HS-5 (cell line): ENCODE data around the gene OGT.
"Not testable (repeated sequence)": the region's sequence is repeated elsewhere in the genome, so short reads cannot be mapped to it uniquely, and the experiment has no call there.

ENCODE experiments used
- DNase-seq: peaks from one replicate; pipeline ENCODE4 v3.0.0-alpha.2; 2012; ENCODE audit warnings: low read depth

The OGT gene

DNA sequence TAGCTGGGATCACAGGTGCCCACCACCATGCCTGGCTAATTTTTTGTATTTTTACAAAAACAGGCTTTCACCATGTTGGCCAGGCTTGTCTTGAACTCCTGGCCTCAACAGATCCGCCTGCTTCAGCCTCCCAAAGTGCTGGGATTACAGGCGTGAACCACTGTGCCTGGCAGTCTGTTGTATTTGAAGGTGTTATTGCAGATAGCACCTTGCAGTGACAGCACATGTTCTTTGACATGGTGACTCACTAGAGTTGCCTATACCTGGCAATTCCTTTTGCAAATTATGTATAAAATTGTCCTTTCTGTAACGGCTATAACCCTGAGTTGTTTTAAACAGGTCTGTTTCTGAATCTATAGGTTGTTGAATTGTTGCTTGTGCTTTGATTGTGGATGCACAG, 7.9 kb downstream of the OGT start:
- DNase-seq, result no peak

DNA sequence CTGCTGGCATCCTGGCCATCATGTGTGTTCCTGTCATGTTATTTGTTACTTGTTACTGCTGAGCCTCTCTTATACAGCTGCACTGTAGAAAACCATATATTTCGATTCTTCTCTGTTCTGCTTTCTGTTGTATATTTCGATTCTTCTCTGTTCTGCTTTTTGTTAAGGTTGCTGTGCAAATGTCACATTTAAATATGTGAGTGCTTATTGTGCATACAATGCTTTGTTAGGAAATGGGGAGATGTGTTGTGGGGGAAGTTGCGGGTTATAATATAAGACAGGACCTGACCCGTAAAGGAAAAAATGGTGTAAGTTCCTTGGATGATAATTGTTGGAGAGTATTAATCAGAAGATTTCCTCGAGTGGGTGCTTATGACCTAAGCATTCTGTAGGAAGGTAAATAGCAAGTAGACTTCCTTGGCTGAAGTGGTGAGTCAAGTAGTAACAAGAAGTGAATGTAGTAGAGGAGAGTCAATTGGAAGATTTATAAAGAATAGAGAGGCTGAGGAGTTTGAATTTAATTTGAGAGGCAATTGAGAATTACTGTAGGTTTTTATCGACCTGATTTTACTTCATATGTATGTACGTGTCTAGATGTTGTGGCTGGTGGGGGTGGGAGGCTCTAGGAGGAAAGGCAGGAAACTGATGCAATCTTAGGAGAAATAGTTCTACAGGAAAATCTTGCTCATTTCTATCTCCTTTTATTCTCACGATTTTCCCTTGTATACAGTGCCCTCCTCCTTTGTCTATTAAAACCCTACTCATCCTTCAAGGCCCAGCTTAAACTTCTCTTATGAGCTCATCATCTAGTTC, 8.5 kb downstream of the OGT start:
- peak; percentile 39 for DNase-seq

DNA sequence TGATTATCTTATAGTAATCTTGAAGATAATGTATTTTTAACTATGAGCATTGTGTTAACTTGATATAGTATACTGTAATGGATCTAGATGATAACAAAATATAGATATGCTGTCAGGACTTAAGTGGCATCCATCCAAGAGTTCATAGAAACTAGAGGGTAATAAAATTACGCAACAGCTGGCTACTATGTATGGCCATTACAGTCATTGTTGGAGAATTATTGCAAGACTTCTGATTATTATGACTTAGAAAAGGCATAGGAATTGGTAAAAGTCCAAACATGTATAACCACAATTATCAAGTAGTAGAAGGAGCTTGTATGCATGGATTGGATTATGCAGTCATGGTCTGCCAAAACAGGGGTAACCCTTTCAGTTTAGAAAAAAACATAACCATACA, 9.5 kb downstream of the OGT start:
- peak; percentile 42 for DNase-seq

DNA sequence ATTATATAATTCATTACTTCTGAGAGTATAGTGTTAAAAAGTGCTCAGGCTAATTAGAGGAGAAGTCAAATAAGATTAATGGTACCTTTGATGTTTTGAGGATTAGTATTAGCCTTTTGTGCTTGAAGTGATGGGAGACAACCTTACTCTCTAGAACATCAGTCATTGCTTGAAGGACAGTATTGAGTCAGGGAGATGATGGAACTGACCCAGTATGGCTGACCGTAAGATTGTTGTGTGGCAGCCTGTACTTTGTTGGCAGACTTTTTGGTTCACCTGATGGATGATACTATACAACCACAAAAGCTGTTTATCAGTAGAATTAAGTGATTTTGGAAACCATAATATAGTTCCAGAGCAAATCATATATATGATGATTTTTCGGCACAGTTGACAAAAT, 9.9 kb downstream of the OGT start:
- DNase-seq, result peak; percentile 5

DNA sequence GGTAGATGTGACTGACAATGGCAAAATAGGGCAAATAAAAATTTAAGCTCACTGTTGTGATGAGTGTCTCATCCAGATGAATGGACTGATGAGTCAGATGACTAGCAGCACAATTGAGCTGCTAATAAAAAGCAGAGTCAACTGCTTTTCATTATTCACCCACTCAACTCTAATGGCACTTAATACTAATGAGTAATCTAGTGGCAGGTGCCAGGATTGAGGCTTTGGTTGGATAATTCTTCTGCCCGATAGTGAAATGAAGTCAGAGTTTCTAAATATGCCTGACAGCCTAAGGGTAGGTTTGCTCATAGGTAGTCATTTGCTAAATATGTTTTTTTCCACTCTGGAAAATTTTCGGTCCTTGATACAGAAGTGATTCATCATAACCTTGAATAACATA, 10.4 kb downstream of the OGT start:
- DNase-seq, result peak; percentile 68

DNA sequence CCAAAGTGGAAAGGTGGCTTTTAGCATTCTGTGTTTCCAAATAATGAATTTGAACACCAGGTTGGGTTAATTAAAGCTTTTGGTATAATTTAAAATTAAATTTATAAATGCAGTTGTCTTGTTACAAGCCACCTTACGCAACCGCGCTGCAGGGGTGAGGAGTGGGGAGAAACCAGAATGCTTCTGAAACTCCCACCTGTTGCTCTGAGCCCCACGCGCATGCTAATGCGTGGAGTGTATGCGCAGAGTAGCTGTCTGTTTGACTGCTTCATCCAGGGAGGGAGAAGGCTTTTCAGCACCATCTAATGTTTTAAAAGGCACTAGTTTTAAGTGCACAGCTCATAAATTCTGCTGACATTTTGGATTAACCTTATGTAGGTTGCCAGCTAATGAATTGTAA, 12.5 kb downstream of the OGT start:
- no peak for DNase-seq

DNA sequence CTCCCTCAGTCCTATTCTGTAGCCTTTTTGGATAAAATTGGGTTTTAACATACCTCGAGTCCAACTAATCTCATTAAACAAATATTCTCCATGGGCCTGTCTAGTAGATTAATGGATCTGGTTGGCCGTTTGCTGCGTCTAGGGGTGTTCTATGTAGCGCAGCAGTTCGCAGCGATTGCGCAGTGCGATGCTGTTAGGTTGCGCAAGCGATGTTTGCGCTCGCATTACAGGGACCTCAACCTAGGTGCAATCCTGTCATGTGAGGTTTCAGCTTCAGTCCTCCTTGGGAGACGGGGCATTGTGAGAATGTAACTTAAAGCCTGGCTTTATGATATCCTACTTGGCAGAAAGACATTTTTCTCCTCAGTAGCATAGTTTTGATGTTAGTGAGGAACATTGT, 14.0 kb downstream of the OGT start:
- DNase-seq, result no peak

DNA sequence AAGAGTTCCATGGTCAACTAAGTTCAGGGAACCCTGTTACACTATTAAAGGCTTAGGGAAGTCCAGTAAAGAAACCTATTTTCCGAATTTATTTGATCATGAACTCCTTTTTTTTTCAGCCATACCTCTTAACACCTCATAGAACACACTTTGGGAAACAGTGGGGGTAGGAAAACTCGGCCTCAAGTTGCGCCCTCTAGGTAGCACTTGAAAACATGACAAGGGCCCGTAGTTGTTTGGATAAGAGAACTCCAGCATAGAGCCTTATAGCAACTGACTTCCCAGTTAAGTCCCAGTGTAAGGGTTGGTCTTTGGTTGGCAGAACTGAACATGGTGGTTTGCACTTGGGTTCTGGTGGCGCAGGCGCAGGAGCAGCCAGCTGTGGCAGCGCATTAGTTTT, 14.4 kb downstream of the OGT start:
- DNase-seq, result no peak

DNA sequence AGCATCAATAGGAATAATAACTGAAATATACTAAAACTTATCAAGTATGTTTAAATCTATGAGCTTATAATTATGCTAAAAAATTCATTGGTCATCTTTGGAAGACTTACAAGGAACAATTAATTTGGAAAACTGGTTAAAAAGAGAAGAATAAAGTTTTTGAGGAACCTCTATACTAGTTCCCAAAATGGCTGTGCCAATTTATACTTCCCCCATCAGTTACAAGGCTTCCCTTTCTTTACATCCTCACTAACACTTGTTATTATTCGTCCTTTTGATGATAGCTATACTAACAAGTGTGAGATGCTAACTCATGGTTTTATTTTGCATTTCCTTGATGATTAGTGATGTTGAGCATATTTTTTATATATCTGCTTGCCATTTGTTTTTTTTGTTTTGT, 17.1 kb downstream of the OGT start:
- DNase-seq, result no peak

DNA sequence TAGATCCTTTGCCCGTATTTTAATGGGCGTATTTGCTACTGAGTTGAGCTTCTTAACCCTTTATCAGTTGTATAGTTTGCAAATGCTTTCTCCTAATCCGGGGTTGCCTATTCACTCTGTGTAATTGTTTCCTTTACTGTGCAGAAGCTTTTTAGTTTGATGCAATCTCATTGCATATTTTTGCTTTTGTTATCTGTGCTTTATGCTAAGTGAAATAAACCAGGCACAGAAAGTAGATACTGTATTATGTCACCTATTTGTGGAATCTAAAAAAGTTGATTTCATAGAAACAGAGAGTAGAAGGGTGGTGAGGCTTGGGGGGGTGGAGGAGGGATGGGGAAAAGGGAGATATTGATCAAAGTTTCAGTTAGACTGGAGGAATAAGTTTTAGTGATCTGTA, 17.7 kb downstream of the OGT start:
- DNase-seq, result no peak

DNA sequence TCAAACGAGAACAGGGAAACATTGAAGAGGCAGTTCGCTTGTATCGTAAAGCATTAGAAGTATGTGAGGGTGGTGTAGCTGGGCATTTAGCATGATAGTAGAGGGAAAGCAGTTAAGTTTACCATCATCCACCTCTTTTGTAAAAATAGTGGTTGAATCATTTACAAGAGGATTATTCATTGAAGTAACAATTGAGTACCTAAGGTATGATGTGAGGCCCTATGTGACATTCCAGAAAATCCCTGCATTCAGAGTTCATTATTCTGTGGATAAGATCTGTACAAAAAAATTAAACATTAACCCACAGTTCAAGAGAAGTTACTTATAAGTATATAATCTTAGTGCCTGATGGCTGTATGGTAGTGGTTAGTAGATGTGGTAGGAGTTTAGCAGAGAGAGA, 23.1 kb downstream of the OGT start:
- DNase-seq, result no peak

DNA sequence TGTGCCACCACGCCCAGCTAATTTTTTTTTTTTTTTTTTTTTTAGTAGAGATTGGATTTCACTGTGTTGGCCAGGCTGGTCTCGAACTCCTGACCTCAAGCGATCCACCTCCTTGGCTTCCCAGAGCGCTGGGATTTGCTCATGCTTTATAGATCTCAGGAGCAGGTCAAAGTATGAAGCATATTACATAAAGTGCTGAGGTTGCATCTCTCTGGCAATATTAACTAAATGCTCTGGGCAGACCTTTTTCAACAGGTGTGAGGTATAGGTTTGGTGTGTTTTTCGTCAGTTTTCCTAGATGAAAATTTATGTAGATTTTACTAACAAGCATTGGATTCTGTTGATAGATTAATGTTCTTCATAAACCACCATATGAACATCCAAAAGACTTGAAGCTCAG, 26.0 kb downstream of the OGT start:
- no peak for DNase-seq

DNA sequence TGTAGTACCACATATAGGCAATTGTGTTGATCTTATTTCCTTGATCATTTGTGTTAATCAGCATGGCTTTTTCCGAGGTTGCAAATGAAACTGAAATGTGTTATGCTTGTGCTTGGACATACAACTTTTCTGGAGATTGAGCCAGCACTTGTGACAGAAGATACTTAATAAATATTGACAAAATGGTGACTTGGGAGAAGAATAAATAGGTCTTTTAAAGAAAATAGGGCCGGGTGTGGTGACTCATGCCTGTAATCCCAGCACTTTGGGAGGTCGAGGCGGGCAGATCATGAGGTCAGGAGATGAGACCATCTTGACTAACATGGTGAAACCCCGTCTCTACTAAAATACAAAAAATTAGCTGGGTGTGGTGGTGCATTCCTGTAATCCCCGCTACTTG, 26.9 kb downstream of the OGT start:
- DNase-seq, result not testable (repeated sequence)

DNA sequence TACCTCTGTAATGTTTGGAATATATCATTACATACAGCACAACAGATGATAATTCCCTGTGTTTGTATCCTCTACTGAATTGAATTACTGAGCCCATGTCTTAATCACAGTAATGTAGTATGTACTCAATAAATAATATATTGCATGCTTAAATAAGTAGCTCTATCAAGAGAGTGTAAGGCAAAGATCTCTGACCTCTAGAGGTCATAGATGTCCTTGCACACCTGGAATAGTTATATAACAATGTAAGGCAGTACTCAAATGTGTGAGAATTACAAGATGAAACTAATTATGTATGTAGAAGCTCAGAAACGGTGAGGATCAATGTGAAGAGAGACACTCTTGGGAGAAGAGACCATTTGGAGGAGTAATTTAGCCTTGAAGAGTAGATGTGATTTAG, 31.0 kb downstream of the OGT start:
- no peak for DNase-seq

DNA sequence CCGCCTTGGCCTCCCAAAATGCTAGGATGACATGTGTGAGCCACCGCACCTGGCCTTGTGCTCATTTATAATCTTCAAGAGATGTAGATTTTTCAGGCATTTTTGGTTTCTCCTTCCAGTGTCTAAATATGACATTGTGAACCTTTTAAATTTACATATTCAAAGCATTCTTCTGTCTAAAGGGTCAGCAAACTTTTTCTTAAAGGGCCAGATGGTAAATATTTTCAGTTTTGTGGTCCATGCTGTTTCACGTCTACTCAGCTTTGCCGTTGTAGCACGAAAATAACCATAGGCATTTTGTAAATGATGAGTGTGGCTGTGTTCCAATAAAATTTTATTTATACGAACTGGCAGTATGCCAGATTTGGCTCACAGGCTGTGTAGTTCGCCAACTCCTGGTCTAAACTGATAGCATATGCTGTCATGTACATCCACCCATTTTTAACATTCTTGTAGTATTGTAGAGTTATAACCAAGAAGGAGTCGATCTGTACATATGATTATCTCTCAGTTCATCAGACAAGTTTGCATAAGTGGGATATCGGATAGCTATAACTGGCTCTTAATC, 32.7 kb downstream of the OGT start:
- no peak for DNase-seq

DNA sequence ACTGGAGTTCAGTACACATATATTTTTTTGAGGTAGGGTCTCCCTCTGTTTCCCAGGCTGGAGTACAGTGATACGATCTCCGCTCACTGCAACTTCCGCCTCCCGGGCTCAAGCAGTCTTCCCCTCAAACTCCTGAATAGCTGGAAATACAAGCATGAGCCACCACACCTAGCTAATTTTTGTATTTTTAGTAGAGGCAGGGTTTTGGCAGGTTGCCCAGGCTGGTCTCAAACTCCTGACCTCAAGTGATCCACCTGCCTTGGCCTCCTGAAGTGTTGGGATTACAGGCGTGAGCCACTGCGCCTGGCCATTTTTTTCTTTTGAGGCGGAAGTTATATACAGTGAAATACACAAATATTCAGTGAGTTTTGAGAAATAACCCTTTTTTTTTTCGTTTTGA, 38.5 kb downstream of the OGT start:
- DNase-seq, result not testable (repeated sequence)

DNA sequence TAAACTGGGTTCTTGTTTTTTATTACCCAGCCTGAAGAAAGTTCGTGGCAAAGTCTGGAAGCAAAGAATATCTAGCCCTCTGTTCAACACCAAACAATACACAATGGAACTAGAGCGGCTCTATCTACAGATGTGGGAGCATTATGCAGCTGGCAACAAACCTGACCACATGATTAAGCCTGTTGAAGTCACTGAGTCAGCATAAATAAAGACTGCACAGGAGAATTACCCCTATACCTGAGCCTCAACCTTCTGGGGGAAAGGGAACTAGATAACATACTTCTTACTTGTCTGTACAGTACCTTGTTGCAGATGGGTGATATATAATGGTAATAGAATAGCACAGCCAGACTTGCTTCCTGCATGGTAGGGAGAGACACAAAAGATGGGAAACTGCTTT, 40.7 kb downstream of the OGT start:
- no peak for DNase-seq

DNA sequence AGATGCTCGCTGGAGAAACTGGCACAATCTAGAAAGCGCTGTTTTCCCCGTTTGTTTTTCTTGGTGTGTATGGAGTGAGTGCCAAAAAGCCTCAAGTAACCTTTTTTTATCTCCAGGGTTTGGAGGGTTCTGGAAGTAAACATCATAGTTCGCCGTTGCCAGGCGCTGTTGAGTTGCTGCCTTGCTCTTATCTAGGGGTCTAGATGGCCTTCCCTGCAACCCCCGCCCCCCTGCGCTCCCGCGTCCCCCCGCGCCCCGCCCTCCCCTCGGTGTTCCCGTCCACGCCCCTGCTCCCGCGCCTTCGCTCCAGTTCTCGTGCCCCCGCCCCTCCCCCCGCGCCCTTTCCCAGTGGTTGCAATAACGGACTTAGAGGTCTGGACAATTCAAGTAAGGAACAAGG, 44.8 kb downstream of the OGT start:
- no peak for DNase-seq

DNA sequence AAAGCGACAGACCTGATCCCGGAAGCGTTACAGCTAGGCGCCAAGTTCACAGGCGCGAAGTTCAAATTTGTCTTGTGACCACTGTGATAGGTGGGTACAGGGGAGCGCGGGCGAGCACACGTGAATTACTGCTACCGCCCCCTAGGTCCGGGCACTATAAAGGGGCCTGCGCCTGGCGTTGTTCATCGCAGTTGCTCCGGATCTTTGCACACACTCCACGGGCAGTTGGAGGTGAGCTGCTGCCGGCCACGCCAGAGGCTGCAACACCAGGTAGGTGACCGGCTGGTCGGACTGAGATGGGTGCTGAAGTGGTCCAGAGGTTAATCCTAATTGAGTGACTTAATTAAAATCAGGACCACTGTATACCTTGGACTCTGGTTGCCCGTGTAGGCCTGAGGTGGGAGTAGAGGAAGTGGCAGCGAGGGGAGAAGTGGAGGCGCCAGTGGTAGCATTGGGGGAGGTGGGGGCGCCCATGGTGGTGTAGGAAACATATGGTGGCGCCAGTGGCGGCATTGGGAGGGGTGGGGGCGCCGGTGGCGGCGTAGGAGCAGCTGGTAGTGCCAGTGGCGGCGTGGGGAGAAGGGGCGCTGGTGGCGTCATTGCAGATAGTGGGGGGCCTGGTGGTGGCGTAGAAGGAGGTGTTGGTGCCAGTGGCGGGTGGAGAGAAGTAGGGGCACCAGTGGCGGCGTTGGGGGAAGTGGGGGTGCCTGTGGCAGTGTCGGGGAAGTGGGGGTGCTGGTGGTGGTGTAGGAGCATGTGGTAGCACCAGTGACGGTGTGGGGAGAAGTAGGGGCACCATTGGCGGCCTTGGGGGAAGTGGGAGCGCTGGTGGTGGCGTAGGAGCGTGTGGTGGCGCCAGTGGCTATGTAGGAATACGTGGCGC, 45.6 kb downstream of the OGT start, which contains the start of gene GCNA:
TSS of gene GCNA (plus strand) at position 185 of the 883 bp plus-strand sequence. CDS start 2,385 bp downstream, outside the sequence.
- no peak for DNase-seq

DNA sequence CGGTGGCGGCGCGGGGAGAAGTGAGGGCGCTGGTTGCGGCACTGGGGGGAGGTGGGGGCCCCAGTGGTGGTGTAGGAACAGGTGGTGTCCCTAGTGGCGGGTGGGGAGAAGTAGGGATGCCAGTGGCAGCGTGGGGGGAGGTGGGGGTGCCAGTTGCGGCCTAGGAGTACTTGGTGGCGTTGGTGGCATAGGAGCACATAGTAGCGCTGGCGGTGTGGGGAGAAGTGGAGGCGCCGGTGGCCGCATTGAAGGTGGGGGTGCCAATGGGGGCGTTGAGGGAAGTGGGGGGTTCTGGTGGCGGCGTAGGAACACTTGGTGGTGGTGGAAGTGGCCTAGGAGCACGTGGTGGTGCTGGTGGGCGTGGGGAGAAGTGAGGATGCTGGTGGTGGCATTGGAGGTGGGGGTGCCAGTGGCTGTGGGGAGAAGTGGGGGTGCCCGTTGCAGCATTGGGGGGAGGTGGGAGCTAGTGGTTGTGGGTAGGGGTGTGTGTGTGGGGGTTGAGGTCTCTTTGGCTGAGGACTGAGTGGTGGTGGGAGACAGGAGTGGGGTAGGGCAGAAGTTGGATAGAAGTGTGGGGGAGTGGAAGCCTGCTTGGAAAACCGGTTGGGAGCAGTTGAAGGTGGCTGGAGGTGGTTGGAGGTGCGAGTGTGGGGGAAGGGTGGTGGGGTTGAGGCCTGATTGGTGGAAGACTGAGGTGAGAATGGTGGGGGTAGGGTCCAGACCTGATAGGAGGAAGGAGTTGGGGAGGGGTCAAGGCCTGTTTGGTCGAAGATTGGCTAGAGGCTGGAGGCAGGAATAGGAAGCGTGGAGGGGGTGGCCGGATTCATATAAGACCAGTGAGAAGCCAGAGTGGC, 46.5 kb downstream of the OGT start:
- DNase-seq, result no peak

DNA sequence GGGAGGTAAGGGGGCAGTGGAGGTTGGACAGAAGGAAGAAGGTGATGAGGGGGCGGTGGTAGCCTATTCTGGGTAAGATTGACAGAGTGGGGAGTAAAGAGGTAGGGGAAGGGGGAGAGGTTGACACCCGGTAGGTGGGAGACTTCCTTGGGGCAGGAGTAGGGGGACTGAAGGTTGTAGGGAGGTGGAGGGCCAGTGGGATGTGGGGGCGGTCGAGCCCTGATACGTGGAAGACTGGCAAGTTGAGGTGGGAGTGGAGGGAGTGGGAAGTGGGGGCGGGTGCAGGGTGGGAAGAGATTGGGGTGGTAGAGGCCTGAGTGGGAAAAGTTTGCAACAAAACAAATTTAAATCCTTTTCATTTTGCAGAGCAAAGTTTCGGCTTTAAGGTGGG, 47.1 kb downstream of the OGT start:
- DNase-seq, result no peak

DNA sequence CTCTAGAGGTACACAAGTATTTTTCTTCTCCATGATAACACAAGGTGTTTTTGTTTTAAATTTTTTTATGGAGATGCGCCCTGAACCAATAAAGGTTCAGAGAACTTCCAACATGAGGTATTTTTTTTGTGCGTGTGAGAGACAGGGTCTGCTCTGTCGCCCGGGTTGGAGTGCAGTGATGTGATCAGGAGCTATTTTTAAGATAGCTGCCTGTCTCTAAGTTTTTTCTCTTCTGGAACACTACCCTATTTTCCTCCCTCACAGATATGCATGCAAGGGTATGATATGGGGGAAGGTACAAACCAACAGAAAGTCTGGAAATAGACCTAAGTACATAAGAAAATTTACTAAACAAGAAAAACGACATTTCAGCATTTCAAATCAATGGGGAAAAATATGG, 48.3 kb downstream of the OGT start:
- DNase-seq, result no peak
